Omental fat pad (tissue), 4 donors: Measurements from ENCODE around the gene CPEB4. TPM values are rescaled to one million over a fixed set of nuclear protein-coding genes. Genes with fewer than 3 reads are reported as not detected.

ENCODE experiments used
- ATAC-seq: fragments of 150-250 bp; one replicate; pipeline ENCODE4 v1.9.1; 2016; ENCODE audit warnings: mild to moderate bottlenecking, moderate library complexity; ENCODE audit not compliant: low FRiP score
- DNase-seq: peaks from one replicate; pipeline ENCODE4 v3.0.0-alpha.2; 2019; ENCODE audit warnings: low spot score
- CTCF ChIP-seq, 3 donors: fragments of 450-650 bp; IDR thresholded peaks; one replicate each; pipeline ENCODE4 v1.5.1; 2016 to 2017; ENCODE audit warnings: antibody characterized with exemption in 3 of 3, mild to moderate bottlenecking in 3 of 3, moderate library complexity in 2 of 3
- total RNA-seq, 4 donors: library from RNA; depleted of rRNA; stranded (reverse); fragments of >200 nt; gene quantifications; one replicate each; pipeline ENCODE4 v1.1.0, GENCODE V29; 2016

The CPEB4 gene
- total RNA-seq, 4 donors from 2014 or later = 43.2 to 71.4 (median 58.1) TPM

DNA sequence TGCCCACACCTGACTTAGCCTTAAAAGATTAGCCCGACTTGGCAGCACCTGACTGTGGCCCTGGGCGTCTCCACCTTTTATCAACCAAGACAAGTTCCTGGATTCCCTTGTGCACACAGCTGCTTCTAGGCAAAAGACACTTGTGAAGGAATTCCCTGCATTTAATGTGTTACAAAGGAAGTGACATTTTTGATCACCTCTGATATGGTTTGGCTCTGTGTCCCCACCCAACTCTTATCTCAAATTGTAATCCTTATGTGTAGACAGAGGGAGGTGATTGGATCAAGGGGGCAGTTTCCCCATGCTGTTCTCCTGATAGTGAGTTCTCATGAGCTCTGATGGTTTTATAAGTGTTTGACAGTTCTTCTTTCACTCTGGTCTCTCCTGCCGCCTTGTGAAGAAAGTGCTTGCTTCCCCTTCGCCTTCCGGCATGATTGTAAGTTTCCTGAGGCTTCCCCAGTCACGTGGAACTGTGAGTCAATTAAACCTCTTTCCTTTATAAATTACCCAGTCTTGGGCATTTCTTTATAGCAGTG lies 2.6 kb upstream of the CPEB4 start:
- TF ChIP-seq CTCF (IDR thresholded peaks at IDR 0.05) = no peak
- ATAC-seq (no peak), DNase-seq (no peak)

DNA sequence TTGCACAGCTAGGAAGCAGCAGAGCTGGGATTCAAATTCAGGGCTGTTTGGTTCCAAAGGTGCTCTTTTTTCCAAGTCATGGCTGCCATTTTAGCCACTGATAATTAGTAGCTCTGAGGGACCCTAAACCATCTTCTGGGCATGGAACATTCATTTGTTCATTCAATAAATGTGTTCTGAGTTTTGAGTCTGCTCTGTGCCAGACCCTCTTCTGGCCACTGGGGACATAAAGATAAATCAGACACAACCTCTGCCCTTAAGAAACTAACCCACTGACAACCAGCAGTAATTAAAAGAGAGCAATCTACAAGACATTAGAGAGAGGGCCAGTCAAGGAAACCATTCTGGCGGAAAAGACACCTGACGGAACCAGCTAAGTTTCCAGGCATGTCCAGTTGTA lies 2.0 kb upstream of the CPEB4 start:
- no peak for TF ChIP-seq CTCF (IDR thresholded peaks at IDR 0.05)
- no peak for DNase-seq

DNA sequence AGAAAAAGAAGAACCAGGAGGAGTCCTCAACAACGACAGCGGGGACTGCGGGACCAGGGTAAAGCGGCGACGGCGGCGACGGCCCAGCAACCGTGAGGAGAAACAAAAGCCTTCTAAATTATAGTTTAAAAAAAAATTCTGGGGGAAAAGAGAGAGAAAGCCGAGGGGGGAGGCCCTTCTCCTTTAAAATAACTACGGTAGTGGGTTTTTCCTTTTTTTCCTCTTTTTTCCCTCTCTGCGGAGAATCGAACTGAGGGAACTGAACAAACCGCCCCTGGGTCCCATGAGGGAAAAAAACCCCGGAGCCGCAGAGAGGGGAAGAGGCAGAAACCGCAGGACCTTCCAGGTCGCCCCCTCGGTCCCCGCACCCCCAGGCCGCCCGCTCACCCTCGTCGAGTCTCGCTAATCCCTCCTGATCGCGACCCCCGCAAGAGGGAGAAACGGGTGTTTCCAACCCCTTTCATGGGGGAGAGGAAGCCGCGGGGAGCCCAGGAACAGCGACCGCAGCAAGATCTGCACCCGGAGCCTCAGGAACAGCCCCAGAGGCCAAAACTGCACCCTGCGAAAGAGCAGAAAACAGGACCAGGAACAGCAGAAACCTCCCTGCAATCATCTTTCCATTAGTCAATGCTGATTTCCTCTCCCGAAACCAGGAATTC lies 453 bp downstream of the CPEB4 start:
- ATAC-seq = no peak
- DNase-seq = no peak
- no peak for TF ChIP-seq CTCF (IDR thresholded peaks at IDR 0.05)

More for the DNA sequence above, 2.0 kb upstream of the CPEB4 start:
- ATAC-seq = no peak

- TF ChIP-seq CTCF (IDR thresholded peaks at IDR 0.05) = no peak
- ATAC-seq = no peak
- DNase-seq = no peak
Measured at GRCh38 chr5:173890195-173890991, 2.2 kb downstream of the CPEB4 start.

DNA sequence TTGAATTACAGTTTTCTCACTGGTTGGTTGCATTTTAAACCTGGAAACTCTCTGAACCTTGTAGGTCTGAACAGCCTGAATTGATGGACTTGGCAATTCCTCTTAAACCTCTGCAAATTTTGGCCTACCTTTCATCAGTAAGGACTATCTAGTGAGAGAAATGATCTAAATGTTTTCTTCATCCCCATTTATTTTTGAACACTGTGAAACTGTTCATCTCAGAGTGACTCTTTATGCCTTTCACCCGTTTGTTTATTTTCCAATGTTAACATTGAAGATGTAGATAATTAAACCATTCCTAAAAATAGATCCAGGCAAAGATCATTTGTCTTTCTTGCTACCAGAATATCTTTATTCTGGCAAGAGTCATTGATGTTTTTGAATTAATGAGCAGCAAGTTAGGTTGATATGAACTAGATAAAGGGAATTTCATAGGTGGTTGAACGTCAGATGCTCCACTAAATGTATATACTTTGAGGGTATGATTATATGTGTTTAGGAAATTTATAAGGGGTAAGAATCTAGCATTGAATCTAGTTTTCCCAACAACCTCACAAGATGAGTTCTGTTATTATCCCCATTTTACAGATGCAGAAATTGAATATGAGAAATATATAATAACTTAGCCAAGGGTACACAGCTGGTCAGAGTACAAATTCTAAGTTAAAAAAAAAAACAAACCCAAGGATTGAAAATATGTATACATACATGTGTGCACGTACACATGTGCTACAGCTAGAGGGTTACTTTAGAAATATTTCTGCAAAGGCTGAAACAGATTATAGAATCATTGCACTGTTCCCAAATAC lies 3.4 kb downstream of the CPEB4 start:
- ATAC-seq (no peak), DNase-seq (no peak)
- TF ChIP-seq CTCF (IDR thresholded peaks at IDR 0.05) = no peak

DNA sequence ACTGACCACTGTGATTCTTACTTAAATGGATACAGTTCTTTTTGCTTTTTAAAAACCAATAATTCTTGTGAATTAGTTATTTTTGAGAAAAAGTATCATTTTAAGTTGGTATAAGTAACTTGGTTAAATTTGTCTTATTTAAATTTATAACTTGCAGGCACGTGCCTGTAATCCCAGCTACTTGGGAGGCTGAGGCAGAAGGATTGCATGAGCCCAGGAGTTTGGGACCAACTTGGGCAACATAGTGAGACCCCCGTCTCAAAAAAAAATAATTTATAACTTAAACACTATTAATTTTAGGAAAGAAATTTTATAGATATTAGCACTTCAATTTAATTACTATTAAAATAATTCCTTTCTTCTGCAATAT lies 5.0 kb downstream of the CPEB4 start:
- DNase-seq (no peak), ATAC-seq (no peak)
- TF ChIP-seq CTCF (IDR thresholded peaks at IDR 0.05) = no peak
